GM19455 (cell line): ENCODE data around the gene PLA2G4E.

ENCODE experiments used
- ATAC-seq: cut with Tn5 transposase; IDR thresholded peaks from one replicate; pipeline ENCODE4 v1.9.1; 2021; ENCODE audit not compliant: unreplicated experiment

The PLA2G4E gene

DNA sequence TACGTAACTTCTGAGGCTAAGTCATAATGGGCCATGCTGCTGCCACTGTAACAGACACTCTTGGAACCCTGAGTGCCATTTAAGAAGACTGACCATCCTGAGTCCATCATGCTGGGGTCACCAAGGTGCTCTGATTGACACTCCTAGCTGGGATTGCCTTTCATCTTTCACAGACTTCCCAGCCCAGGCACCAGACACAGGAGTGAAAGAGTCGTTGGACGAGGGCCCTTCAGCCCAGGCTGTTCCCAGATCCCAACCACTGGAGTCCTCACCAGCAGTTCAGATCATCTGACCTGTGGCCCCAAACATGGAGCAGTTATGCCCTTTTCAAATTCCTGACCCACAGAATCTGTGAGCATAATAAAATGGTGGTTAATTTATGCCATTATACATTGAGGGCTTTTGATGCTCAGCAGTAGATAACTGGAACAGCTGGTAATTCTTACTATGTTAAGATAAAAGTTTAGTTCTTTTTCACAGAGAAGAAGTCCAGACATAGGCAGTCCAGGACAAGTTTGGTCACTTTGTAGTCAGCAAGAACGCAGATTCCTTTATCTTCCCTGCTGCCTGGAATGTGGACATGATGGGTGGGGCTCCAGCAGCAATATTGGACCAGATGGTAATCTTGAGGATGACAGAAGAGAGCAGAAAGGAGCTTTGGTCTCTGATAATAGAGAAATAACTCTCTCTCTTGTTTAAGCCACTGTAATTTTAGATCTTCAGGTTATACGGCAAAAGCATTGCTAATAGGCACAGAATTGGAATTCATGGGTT, 41.2 kb downstream of the PLA2G4E start:
- ATAC-seq: no peak

DNA sequence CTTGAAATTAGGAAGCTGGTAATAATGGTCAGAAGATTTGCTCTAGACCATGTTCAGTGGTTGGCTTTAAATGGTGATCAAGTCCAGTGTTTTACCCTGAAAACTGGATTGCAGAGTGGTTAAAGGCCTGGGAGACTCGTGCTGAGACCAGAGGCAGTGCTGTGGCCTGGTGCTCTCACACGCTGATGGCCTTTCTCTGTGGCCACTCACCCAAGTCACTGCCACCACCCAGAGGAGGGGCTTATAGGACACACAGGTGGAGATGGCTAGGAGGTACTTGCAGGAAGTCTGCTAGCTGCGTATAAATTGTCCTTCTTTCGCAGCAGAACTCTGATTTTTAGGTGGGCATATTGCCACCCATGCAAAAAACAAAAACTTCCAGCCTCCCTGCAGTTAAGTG, 42.3 kb downstream of the PLA2G4E start:
- ATAC-seq: no peak

DNA sequence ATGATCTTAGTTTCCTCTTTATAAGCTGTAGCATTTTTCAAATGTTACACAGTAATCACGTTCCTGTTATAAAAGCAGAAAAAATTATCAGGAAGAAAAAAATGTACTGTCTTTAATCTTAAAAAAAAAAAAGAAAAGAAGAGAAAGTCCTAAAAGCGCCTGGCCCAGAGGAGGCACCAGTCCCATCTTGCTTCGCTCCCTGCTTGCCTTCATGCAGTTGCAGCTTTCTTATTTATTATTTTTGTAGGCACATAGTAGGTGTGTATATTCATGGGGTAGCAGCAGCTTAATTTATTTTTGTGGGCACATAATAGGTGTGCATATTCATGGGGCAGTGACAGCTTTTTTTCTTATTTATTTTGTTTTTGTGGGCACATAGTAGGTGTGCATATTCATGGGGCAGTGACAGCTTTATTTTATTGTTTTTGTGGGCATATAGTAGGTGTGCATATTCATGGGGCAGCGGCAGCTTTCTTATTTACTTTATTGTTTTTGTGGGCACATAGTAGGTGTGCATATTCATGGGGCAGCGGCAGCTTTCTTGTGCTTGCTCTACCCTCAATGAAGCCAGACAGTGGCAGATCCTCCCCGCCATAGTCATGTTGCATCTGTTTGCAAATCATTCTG, 43.0 kb downstream of the PLA2G4E start:
- ATAC-seq: no peak

DNA sequence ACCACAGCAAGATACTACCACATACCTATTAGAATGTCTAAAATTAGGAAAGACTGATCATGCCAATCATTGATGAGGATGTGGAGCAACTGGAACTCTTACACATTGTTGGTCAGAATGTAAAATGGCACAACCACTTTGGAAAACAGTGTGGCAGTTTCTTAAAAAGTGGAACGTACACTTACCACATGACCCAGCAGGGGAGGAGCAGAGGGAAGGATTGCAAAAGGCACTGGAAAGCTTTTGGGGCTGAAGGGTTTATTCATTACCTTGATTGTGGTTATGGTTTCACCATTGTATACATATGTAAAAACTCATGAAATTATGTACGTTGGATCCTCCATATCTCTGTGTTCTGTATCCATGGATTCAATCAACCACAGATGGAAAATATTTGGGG, 45.2 kb downstream of the PLA2G4E start:
- no peak for ATAC-seq

DNA sequence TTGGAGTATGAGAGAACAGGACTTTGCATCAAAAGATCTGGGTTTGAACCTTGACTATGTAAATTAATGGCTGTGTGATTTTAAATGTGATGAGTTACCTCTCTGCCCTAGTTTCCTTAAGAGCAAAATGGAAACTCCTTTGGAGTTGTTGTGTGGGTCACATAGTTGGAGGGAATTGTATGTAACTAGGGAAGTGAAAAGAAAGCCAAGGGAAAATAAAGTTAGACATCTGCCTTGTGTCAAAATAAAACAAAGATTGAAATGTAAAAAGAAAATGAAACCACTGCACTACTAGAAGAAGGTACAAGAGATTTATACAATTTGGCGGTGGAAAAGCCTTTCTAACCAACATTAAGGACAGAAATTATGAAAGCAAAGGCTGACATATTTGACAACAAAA, 46.8 kb downstream of the PLA2G4E start:
- ATAC-seq: no peak

DNA sequence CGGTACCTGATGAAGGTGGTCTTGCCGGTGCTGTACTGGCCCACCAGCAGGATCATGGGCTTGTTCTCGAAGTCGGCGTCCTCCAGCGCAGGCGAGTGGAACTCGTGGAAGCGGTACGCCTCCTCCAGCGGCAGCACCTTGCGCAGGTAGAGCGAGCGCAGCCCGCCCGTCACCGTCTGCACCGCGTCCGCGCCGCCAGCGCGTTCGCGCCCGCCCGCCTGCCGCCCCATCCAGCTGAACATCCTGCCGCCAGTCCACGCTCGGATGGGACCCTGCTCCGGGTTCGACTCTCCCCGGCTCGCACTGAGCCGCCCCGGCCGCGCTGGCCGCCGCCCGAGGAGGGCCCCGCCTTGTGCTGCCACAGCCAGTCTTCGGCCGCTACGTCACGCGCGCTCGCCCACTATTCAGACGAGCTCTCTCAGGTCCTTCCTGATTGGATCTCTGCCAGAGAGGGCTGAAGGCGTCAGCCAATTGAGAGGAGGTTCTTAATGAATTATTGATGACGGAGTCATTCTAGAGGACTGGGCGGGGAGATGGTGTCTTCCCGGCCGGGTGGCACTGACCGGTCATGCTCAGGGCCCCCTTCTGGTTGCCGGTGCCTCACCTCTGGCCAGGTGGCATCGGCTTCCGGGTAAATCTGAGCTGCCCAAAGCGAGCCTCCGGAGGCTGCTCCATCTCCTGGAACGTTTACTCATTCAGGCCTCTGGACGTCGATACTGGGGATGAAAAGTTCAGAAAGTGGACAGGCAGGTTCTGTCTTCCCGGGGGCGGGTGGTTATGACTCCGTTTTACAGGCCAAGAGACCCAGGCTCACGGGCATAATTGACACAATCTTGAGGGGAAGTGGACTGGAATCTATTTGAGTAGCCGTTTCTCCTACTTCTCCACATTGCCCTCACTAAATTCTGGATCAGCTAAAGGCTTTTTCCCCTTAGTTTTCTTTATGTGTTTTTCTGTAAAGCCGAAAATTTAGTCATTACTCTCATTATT, 48.3 kb downstream of the PLA2G4E start, which contains the start of gene EHD4:
Gene EHD4, minus strand, starts transcription at position 305 of the 990 bp plus-strand sequence. Its CDS starts 63 bp downstream, at position 242.
- ATAC-seq: peak; percentile 69

DNA sequence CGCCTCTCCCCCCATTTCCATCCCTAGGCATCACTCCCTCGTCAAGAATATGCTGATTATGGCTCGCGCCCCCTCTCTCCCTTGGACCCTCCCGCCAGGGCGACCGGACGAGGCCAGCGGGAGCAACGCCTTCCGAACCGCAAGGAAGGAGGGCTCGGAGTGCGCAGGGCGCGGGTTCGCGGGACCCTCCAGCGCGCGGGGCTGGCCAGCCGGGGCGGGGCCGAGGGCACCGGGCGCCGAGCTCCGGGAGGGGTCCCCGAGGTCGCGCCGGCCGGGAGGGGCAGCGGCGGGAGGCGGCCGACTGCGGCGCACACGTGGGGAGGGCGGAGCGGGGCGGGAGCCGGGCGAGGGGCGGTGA, 49.0 kb downstream of the PLA2G4E start:
- ATAC-seq: peak; percentile 19

DNA sequence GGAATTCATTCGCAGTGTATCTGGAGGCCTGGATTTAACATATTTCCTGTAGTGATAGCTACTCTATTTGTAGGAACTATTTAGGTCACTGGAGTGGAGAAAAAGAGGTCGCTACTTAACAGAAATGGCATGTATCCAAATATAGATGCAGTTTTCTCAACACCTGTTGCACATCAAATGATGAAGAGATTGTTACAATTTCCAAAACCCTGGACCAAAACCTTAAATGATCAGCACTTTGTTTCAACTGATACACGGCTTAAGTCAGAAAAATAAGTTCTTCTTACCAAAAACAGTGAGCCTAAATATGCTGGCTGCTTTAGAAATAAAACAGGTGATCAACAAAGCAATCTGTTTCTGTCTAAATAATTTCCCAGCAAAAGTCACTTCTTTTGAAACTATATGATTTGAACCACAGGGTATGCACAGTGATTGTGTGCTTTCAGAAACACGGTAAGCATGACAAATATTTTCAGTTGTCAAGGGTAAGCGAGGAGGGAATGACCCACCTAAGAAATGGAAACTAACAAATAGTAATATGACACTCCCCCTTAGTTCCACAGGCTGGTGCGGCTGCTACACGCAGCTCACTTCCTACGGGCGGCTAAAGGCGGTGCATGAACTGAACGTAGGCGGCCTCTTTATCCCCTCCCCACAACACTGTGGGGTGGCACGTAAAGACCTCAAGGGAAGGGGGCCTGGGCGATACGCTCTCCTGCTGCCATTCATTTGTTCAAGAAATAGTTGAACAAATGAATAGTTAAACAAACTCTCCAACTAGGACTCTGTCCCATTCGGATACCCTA, 49.5 kb downstream of the PLA2G4E start:
- peak; percentile 45 for ATAC-seq

DNA sequence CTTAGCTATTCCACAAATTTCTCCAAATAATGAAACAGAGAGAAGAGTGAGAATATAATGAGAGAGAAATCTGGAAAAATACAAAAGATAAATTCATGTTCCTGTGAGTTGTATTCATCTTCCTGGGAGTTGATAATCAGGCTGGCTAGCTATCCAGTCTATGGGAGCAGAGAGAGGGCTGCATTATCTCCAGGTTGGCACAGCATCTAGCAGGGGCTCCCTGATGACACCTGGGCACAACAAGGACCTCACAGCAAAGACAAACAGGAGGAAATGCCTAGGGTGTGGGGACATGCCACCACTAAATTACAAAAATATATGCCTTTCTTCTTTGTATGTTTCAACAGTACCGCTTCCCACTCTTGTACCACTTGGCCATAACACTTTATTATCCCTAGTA, 50.4 kb downstream of the PLA2G4E start:
- no peak for ATAC-seq

DNA sequence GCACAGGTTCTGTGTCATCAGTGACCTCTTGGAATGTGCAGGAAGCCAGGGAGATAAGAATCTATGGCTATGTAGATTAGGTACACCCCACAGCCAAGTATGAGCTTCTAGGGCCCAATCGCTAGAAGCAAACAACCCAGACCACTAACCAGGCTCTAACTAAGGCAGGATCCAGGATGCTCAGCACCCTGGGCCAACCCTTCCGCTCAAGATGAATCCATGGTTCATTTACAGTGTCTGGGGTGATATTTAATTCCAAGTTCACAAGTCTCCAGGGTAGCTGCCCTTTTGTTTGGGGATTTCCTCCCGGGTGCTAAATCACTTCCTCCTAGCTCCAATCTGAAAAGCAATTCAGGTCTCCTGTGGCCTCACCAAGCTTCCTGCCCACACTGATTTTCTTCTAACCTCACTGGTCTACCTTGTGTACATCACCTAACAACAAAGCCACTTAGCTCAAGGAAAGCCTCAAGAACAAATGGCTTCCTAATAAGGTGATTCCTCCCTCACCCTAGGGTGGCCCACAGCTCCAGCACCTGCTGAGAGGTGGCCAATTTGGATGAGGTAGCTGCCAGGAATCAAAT, 50.9 kb downstream of the PLA2G4E start:
- ATAC-seq: no peak

DNA sequence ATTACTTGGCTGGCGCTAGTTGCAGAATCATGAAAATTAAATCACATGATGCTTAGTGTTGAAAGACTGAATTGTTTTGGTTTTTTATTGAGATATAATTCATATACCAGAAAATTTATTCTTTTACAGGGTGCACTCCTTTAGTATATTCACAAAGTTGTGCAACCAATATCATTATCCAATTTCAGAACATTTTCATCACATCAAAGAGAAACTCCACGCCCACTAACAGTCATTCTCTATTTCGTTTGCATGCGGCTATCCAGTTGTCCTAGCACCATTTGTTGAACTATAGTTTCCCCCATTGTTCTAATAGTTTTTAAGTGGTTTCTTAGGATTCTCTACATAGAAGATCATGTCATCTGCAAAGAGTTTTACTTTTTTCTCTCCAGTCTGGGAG, 52.1 kb downstream of the PLA2G4E start:
- ATAC-seq: no peak

DNA sequence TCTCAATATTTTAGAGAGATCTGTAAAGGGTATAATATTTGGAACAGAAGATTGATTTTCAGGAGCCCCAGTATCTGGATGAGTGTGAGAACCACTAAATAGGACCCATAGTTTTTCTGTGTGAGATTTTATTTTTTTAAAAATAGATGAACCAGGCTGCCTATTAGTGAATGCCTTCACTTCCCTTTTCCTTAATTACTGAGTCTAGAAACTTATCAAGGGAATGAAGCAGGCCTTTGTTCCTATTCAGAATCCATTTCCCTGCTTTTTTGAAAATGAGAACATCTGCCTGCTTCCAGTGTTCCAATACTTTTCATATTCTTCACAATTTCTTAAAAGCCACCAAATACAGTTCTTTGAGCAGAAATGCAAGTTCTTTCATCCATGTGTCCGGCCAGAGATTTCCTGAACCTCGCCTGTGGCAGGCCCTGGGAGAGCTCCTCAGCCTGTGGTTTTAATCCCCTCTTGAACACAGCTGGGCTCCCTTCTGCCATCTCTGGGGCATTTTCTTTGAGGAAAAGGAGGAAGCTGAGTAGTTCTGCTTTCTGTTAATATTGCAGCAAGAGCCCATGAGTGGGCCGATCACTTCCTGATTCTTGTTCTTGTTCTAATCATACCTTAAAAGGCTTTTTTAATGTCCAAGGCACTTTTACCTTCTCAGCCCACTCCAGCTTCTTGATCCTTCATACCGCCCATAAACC, 53.2 kb downstream of the PLA2G4E start:
- ATAC-seq: no peak

DNA sequence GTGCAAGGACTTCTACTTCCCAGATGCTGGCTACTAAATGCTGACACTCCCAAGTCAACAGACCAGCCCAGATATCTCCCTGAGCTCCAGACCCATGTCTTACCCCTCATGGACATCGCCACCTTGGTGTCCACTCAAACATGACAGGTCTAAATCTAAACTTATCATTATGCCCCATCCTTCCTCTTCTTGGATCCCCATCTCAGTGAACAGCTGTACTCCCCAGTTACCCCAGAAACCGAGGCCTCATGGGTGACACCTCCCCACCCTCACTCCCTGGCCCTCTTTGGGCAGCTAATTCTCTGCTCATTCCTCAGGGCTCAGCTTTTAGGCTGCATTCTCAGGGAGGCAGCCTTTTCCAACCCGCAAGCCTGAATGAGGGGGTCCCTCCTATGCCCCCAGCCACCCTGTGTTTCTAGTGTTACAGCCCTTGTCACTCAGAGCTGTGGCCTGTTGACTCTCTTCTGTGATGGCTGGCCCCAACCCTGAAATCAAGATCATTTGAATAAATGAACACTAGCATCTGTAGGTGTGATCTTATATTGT, 53.8 kb downstream of the PLA2G4E start:
- no peak for ATAC-seq

DNA sequence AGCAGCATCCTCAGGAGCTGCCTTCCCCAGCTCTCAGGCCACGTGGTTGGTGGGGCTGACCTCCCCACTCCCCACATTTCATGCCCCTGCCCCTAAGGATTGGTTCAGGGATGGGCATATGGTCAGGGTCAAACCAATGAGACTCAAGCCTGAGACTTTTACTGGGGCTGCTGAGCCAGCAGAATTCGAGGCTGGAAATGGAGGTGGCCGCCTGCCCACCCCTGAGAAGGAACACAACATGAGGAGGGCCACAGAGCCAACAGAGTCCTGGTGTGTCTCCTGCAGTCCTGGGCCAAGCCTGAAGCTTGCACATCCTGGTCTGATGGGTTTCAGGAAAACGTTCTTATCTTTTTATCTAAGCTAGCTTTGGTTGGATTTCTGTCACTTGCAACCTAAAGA, 54.4 kb downstream of the PLA2G4E start:
- no peak for ATAC-seq

DNA sequence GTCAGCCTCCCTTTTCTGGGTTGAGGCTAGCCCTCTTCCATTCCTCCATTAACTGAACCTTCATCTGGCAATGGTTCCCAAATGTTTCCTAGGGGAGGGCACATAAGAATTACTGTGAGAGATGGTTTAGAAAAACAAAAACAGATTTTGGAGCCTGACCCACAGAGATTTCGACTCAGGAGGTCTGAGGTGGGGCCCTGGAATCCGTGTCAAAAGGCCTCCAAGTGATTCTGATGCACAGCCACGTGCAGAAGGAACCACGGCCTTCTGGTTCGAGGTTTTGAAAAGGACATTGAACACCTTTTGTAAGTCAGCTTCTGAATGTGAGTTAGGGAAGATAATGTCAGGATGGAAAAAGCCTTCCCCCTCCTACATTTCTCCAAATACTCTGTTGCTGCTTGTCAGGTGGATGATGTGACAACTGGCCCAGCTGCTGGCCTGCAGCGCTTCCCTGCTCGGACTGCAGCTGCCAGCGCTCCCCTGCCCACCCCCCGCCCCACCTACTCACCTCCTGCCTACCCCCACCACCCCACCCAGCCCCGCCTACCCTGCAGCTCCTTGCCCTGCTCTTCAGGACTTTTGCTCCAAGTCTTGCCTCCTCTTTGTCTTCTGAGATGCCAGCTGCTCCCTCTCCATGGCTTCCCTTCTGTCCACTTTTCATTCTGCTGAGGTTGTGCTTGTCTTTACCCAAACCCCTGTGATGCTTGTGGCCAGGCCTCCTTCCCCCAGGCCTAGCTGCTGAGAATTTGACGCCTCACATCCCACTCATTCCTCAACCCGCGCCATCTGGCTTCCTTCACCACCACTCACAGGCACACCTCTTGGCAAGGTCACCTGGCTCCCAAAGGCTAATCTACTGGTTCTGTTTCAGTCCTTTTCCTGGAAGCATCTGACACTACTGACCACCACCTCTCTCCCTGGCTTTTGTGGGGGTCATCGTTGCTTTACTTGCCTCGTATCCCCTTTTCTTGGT, 55.1 kb downstream of the PLA2G4E start:
- no peak for ATAC-seq

DNA sequence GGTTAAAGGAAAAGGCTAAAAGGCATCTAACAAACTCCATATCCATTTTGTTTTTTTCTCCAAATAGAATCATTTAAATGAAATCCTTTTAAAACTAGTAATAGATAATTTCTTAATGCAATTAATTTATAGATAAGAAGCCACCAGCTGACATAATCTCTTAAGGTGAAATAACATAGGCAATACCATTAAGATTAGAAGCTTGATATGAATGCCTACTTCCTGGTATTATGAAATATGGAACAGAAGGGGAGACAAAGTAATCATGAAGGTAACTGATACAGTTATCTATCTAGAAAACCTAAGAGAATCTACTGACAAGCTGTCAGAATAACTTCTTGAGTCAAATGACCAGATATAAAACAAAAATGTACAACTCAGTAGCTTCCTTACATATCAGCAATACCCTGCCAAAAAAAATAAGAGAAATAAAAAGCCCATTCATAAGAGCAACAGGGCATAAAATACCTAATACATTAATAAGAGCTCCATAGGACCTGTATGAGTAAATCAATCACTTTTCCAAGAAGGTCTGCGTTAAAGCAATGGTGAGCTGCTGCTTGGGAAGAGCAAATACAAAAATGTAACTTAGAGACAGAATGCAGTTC, 59.1 kb downstream of the PLA2G4E start:
- ATAC-seq: no peak

DNA sequence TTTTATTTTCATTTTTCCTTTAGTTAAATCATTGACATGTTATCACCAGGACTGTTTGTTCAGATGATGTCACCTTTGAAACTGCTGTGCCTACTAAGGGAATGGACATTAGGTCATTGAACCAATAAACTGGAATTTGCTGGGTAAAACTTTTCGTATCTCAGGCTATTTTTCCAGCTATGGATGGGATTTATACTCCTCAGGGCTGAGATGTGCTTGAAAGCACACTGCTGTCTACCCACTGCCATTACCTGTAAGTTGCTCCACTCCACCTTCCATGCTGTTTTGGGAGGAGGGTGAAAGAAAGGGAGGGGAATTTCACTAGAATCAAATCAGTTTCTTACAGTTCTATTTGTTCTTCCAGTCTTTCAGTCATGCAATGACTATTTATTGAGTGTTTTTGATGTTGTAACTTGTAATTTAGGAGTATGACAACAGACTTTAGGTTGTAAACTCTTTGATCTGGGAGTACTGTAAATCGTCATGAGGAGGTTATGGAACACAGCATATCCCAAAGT, 59.8 kb downstream of the PLA2G4E start:
- no peak for ATAC-seq

DNA sequence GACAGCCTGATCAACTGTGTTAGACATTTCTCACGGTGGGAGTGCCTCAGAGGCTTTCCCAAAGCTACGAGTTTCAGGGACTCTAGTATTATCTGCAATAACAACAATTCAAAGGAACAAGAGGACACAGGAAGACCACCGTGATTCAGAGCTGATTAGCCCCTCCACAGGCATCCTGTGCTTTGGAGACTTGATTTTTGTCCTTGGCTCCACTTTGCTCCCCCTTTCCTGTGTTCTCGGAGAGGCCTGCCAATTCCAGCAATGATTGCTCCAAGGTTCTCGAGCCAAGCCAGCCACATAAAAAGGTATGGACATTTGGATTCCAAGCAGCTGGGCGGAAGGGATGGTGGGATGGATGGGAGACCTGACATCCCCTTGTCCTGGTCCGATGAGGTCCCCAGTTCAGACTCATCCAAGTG, 62.8 kb downstream of the PLA2G4E start:
- ATAC-seq: no peak
